MV-4-11 (cell line): Measurements from ENCODE around the gene ACE.

Source experiments
- DNase-seq: peaks from one replicate; lab custom pipeline; 2025; lab: John Stamatoyannopoulos, UW

The ACE gene

DNA sequence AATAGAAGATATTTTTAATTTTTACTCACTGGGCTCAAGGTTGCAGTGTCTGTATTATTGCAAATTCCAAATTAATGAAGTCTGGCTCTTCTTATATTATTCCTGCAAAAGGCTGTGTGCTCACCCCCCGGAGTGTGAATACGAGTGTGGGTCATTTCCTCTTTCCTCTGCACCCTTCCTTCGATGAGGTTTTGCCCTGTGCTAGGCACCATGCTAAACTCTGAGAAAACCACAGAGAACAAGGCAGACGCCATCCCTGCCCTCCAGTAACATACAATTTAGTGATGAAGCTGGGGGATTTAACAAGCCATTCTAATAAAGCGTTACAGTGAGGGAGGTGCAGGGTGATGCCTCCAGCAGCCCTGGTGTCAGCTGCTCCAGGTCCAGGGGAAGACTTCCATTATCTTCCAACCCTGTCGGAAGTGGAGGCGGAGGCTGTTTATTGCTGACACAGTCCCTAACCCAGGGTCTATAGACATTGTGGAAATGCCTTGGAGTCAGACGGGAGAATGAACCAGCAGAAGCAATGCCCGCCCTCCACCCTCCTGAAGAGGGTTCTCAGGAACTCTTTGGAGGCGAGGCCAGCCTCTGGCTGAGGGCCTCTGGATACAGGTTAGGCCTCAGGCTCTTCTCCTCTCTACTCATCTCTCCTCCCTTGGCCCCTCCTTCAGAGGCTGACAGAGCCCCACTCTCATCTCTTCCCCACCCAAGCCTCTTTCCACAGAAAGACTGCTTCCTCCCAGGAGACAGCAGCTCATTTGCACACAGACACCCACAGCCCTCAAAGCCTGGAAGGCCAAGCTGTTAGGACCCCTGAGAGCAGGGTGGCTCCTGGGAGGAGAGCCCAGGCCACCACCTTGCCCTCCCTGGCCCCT, 2.0 kb upstream of the ACE start:
- no peak for DNase-seq

DNA sequence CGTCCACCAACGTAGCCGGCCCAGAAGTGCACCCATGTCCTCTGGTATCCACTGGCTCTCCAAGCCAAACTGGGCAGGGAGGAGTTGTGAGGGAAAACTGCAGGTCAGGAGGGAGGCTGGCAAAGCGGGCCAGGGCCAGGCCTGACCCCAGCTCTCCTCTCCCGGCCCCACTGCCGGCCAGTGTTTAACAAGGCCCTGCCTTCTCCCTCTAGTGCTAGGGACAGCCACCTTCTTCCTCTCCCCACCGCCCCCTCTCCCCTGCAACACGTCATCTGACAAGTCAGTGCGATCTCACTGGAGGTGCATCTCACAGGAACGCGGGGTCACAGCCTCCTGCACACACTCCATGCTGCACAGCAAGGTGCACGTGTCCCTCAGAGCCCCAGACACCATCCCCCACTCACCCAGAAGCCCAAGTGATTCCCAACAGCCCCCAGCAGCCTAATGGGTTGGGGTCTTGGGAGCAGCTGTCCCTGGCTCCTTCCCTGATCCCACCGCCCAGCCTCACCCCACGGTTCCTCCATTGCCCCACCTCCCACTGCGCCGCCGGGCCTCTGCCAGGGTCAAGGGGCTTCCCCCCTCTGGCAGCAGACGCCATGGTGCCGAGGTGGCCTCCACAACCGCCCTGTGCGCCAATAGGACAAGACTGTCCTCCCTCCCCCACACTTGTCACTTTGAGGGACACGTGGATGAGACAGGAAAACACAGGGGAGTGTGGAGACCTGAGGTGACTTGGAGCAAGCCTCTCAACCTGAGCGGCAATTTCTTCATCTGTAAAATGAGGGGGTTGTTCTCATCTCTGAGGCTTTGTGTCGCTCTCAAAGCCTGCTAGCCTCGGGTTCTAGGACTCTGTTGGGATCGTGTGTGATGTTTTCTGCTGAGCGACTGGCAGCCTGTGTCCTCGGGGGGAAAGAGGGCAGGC, 1.1 kb upstream of the ACE start:
- DNase-seq = no peak

DNA sequence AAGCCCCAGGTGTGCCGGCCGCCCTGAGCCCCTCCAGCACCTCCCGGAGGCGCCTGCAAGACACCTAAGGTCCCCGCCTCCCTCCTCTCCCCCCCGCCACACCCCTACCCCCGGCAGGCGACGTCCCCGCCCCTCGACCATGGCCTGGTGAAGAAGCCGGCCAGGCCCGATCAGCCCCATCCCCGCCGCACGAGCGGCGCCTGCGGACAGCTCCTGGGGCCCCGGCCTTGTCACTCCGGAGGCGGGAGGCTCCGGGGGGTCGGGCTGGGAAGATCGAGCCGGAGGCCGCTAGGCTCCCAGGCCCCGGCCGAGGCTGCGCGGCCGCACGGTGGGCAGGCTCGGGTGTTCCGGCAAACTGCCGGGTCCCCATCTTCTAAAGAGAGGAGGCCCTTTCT, 405 bp upstream of the ACE start:
- DNase-seq = no peak

DNA sequence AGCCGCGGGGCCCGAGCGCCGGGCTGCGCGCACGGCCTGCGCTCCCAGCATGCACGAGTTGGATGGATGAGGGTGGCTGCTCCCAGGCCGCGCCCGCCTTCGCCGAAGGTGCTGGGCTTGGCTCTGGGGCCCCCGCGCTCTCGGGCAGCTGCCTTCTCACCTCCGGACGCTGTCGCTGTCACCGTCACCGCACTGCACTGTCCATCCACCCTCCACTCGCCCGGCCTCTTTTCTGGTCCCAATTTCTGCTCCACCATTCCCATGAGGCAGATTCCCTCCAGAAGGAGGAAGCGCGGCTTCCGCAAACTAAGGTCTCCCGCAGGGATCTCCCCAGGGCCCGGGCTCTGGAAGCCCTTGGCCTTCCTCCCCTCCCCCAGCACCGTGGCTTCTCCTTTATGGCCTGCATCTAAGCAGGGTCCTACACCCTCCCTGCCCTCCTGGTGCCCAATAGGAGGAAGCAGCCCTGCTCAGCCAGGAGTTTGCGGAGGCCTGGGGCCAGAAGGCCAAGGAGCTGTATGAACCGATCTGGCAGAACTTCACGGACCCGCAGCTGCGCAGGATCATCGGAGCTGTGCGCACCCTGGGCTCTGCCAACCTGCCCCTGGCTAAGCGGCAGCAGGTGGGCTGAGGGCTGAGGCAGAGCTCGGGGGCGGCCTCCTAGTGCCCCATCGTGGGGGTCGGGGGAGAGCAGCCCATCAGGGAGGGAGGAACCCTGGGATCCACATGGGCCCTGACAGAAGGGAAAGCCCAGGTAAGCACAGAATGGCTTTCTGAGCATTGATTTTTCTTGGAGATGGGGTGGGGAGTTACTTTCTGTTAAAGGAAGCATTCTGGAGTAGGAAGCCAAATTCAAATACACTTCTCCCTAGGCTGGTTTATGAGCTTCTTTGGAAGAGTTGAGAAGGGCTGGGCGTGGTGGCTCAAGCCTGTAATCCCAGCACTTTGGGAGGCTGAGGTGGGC, 899 bp downstream of the ACE start:
- no peak for DNase-seq

DNA sequence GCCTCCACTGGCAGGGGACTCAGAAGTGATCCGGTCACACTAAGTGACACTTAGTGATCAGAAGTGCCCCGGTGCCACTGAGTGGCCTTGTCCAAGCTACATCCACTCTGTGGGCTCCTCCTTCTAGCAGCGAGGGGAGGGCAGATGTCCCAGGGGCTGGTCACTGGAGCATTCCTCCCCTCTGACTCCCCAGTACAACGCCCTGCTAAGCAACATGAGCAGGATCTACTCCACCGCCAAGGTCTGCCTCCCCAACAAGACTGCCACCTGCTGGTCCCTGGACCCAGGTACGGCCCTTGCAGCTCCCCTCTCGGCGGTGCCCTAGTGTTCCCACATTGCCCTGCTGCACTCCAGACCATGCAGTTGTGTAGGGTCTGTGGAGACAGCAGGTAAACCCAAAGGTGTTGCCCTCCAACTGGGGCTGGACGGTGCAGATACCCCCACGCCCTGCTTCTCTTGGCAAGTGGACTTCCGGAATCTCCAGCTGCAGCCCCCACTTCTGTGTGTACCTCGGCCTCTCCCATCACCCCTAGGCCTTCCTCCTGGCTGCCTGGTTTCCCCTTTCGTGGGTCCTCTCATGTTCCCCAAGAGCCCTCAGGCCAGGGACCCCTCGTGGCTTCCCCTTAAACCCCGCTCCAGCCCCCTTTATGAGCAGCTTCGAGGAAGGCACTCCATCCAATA, 2.1 kb downstream of the ACE start:
- DNase-seq = peak; percentile 69

DNA sequence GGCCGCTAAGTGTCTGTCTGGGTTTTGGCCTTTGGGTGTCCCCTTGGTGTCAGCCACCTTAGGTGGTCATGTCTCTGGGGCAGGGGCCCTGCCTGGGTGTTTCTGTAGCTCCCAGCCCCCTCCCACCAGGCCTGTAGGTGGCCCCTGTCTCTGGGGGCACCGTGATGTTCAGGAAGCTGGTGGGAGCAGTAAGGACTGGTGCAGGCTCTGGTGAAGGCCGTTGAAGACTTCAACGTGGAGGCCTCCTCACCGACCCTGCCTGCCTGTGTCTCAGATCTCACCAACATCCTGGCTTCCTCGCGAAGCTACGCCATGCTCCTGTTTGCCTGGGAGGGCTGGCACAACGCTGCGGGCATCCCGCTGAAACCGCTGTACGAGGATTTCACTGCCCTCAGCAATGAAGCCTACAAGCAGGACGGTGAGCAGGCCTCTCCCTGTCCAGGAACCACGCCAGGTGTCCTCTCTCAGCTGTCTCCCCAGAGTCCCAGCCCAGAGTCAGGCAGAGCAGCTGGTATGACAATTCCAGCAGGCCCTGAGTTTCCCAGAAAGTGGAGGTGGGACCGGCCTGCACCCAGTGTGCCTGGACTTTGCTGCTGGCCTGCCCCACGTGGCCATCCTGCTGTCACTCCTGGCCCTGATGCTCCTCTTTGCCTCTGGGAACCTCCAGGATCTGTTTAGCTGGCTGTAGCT, 2.8 kb downstream of the ACE start:
- no peak for DNase-seq

DNA sequence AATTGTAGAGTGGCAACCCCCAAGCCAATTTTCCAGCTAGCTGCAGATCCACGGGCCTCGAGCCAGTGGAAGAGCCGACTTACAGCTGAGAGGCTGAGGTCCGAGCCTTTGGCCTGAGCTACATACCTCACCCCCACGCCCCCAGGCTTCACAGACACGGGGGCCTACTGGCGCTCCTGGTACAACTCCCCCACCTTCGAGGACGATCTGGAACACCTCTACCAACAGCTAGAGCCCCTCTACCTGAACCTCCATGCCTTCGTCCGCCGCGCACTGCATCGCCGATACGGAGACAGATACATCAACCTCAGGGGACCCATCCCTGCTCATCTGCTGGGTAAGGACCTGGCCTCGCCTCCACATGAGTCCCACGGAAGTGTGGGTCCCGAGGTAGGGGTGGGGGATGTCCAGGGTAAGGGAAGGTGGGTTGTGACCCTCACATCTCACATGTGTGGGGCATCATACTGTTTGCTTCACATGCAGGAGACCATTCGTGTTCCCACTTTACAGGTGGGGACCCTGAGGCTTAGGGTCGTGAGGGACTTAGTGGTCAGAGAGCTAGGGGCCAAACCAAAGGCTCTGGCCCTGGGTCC, 3.4 kb downstream of the ACE start:
- no peak for DNase-seq

DNA sequence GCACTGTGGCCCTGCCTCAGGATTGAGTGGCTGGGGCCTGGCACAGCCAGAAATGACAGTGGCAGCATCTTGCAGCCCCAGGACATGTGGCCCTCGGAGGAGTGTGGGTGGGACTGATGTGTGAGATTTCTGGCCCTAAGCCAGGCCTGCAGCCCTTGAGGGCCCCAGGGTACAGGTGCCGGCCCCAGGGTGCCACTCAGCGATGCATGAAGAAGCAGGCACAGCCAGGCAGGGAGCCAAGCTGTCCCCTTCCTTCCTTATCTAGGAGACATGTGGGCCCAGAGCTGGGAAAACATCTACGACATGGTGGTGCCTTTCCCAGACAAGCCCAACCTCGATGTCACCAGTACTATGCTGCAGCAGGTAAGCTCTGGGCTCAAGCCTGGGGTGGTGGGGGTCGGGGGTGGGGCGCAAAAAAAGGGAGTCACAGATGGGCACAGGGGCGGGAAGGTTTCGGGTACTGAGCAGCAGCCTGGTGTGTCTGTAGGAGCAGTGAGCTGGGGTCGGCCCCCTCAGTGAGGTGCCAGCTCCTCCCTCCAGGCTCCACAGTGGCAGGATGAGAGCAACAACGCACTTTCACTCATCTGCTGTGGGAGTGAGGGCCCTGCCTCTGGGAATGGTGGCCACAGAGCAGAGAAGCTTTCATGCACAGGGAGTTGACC, 4.1 kb downstream of the ACE start:
- no peak for DNase-seq

DNA sequence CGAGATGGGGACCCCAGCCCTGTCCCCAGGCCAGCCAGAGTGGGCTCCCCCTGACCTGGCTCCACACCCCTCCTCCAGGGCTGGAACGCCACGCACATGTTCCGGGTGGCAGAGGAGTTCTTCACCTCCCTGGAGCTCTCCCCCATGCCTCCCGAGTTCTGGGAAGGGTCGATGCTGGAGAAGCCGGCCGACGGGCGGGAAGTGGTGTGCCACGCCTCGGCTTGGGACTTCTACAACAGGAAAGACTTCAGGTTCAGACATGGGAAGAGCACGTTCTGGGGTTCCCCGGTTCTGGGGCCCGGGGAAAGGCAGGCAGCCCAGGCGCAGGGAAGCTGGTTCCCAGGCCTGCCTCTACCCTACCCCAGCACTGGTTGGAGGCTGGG, 4.6 kb downstream of the ACE start:
- no peak for DNase-seq

DNA sequence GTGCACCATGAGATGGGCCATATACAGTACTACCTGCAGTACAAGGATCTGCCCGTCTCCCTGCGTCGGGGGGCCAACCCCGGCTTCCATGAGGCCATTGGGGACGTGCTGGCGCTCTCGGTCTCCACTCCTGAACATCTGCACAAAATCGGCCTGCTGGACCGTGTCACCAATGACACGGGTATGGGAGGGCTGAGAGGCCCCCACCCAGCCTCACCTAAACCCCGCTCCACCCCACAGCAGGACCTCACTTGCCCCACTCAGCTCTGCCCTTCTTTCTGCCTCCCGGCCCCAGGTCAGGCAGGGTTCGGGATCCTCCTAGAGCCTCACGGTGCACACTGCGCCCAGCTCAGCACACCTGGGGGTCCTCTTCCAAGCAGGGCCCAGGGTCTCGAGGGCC, 5.6 kb downstream of the ACE start:
- DNase-seq = no peak

DNA sequence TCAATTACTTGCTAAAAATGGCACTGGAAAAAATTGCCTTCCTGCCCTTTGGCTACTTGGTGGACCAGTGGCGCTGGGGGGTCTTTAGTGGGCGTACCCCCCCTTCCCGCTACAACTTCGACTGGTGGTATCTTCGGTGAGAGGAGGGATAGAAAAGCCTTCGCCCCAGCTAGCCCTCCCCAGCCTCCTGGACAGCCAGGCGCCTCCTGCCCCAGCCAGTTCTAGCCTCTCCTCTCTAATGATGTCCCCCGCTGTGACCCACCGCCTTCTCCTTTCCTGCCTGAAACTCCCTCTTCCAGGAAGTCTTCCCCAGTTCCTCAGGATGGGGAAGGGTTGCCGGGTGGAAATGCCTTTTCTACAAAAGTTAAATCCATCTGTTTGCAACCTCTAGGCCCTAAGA, 6.2 kb downstream of the ACE start:
- DNase-seq = no peak

DNA sequence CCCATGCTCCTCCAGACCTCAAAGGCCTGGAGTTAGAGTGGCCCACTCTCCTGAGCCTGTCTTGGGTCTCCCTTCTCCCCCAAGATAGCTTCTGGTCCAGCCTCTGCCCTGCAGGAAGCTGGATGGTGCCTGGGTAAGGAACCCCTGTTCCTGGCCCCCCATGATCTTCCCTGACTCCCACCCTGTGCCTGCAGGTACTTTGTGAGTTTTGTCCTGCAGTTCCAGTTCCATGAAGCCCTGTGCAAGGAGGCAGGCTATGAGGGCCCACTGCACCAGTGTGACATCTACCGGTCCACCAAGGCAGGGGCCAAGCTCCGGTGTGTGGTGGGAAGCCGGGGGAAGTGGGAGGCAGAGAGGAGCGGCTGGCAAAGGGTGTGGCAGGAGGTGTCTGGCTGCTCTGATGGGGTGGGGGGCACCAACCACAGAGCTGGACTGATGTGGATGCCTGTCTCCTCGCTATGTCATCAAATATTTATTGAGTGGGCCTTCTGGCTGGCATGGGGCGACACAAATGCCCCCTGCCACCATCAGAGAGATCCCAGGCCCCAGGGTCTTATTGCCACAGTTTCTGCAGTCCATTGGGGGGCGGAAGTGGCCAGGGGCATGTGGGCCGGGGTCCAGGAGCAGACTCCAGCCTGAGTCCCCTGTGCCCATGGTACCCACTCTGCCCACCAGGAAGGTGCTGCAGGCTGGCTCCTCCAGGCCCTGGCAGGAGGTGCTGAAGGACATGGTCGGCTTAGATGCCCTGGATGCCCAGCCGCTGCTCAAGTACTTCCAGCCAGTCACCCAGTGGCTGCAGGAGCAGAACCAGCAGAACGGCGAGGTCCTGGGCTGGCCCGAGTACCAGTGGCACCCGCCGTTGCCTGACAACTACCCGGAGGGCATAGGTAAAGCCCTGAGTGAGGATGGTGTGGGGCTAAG, 7.1 kb downstream of the ACE start:
- no peak for DNase-seq

DNA sequence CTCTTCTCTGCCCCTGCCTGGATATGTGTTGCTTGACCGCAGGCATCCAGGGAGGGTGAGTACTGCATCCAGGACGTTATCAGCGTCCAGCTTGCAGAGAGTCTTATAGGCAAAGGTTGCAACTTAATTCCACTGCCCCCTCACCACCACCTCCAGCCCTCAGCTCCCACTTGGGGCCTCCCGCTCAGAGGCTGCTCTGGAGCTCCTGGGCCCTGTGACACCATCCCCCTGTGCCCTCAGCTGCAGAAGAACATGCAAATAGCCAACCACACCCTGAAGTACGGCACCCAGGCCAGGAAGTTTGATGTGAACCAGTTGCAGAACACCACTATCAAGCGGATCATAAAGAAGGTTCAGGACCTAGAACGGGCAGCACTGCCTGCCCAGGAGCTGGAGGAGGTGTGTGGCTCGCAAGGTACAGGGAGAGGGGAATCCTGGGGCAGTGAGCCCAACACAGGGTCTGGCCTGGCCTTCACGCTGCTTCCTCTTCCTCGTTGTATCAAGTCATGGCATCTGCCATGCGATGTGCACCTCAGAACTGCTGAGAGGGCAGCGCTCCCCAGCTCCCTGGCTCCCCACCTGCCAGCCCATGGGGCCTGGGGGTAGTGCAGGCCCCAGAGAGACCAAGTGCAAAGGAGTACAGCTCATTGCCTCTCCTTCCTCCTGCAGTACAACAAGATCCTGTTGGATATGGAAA, 9.6 kb downstream of the ACE start:
- DNase-seq = no peak

DNA sequence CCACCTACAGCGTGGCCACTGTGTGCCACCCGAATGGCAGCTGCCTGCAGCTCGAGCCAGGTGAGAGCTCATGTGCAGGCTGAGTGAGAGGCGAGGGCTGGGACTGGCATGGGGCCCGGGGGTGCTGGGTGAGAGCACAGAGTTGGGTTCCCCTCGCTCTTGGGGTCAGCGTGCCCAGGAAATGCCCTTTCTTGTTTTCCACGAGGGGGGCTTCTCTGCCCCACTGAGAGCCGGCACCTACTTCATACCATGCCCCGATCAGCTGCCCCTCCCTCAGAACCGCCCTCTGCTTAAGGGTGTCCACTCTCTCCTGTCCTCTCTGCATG, 10.1 kb downstream of the ACE start:
- no peak for DNase-seq

DNA sequence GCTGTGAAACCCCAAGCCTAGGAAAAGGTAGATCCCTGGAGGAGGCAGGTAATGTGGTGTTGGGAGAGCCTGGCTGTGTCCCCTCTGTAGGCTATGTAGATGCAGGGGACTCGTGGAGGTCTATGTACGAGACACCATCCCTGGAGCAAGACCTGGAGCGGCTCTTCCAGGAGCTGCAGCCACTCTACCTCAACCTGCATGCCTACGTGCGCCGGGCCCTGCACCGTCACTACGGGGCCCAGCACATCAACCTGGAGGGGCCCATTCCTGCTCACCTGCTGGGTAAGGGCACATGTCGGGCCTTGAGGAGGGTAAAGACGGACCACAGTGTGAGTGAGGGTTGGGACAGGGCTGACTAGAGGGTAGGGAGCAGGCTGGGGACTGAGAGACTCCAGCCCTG, 12.0 kb downstream of the ACE start:
- DNase-seq = no peak

DNA sequence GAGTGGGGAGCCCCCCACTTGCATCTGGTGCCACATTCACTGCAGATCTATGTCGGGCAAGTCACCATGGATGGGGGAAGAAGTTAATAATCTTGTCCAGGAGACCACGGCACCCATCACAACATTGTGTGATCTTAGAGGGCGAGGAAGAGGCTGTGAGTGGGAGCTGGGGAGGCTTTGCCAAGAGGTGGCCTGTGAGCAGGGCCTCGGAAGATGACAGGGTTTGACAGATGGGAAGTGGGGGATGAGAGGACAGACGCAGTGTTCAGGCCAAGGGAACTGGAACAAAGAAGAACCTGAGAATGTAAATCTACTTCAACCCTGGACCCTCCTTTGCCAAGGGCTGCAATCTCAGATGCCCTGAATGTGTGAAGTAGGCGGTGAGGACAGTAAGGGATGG, 12.4 kb downstream of the ACE start:
- no peak for DNase-seq

DNA sequence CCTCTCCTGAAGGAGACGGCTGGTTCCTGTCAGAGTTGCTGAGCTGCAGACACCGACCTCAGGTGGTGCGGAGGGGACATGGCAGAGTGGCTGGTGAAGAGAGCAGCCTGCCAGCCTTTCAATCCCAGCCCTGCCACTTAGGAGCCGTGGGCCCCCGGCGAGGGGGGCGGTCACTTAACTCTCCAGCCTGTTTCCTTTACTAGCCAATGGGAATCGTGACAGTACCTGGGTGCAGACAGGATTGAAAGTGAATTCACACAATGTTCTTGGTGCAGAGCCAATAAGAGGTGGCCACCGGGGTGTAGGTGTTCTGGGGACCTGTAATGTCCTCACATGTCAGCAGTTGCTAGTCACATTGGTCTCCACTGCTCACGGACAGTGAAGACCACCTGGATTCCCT, 13.5 kb downstream of the ACE start:
- DNase-seq = no peak

DNA sequence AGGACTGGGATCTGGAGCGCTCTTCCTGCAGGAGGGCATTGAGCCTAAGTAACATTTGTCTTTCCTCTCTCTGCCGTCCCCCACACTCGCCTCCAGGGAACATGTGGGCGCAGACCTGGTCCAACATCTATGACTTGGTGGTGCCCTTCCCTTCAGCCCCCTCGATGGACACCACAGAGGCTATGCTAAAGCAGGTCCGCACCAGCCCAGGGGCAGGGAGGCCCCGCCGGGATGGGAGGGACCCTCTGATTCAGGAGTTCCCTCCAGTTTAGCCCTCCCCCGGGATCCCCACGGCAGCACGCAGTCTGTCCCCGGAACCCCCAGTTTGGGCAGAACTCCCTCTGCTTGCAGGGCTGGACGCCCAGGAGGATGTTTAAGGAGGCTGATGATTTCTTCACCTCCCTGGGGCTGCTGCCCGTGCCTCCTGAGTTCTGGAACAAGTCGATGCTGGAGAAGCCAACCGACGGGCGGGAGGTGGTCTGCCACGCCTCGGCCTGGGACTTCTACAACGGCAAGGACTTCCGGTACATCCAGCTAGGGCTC, 14.1 kb downstream of the ACE start:
- no peak for DNase-seq
